Measurements from ENCODE around the gene IRF7. TPM values are rescaled to one million over a fixed set of nuclear protein-coding genes. Genes with fewer than 3 reads are reported as not detected.
A peak's percentile ranks its signal among the peaks of the same experiment; 100 is the strongest.

IRF7 gene
- total and polyA plus RNA-seq, 9 of the 15 experiments (the other 6 are each of a cell fraction or from before 2014, with no cell fraction given), result 0.27 to 7.6 (median 1.8) TPM

GRCh38 chr11:655036-655726 is 39.4 kb upstream of the IRF7 start:
- H3K79me2 ChIP-seq (ENCODE audit: control insufficient read depth, insufficient read depth, low read length), result no peaks in the 10 kb centered on the region; the same call in 2 of the 3 replicates
- 93% methylated on average over 22 of the region's 30 CpGs for WGBS (ENCODE audit: insufficient coverage, low coverage, missing lambda C conversion rate)
- no TSS peak for BruUV-seq (replicated peaks)
- H3K9me3 ChIP-seq (replicated peaks; ENCODE audit: control insufficient read depth, insufficient read depth, low read depth, low read length), result no peaks in the 10 kb centered on the region
- ATAC-seq (no peak; the same call in 2 of the 3 replicates), DNase-seq (ENCODE audit: extremely low read depth in 1 of 4, low spot score in 3 of 4) (peak in 1 of 4 experiments; percentile 6), FAIRE-seq (no peak)
- H3K9me1 ChIP-seq (ENCODE audit: control insufficient read depth, insufficient read depth, low read length), result no peaks in the 10 kb centered on the region
- no peak overlapping the region for H2AFZ ChIP-seq (ENCODE audit: low read depth, low read length)
- H3K4me3 ChIP-seq, result no peak overlapping the region
- H3K27ac ChIP-seq (ENCODE audit: extremely low read depth, low read depth, low read length), result no peak overlapping the region
- in situ Hi-C loops (cut with MboI) (no loop called here), intact Hi-C loops (cut with micrococcal nuclease) (no loop called here)
- no peak overlapping the region for H3K9ac ChIP-seq (ENCODE audit: insufficient read depth in 1 of 2, low read depth in 2 of 2, low read length in 2 of 2)
- ChIA-PET CTCF (ENCODE audit: low intra/inter-chr PET ratio) (no interaction called here), POLR2A (interaction anchor here (0.8 to 1.6 kb wide), 8 partner anchors 9 to 92 kb away, joined by 3 to 6 read pairs (median 4); partner anchors contain the start of gene TALDO1)
- no peaks in the 10 kb centered on the region for H3K27me3 ChIP-seq (ENCODE audit: control insufficient read depth in 2 of 2, insufficient read depth in 2 of 2, low read length in 2 of 2)
- no peak overlapping the region for H3K4me2 ChIP-seq (ENCODE audit: insufficient read depth, low read length)
- no peaks in the 10 kb centered on the region for H4K20me1 ChIP-seq (replicated peaks; ENCODE audit: control insufficient read depth, insufficient read depth, low read length)
- peaks cover 0 to 16% of the 10 kb centered on the region in 2 experiments; a peak in 1 of 5 replicates for H3K4me1 ChIP-seq (replicated peaks in 1 of 2; ENCODE audit: control insufficient read depth in 2 of 2, insufficient read depth in 2 of 2, low read length in 2 of 2)
- H3K36me3 ChIP-seq (ENCODE audit: control insufficient read depth, insufficient read depth, low read length), result peaks cover 81% of the 10 kb centered on the region; the same call in 2 of the 3 replicates
- 0 out of 2 replicates have a peak, but pooled peaks have one; percentile 43 for TF ChIP-seq ZBTB33 (CRISPR knock-in tag; IDR thresholded peaks at IDR 0.05)
- no peak for TF ChIP-seq ZFP91 (CRISPR knock-in tag; IDR thresholded peaks at IDR 0.05)
- peak; percentile 54; the same call in 1 of the 2 replicates for TF ChIP-seq POLR2G (IDR thresholded peaks at IDR 0.05; ENCODE audit: low read depth, low read length)
- no peak for TF ChIP-seq MNT (conservative IDR thresholded peaks at IDR 0.05)
- no peak for TF ChIP-seq HNRNPLL (IDR thresholded peaks at IDR 0.05; ENCODE audit: low read depth, low read length, poor library complexity, severe bottlenecking)
- TF ChIP-seq MEF2D (tag; conservative IDR thresholded peaks at IDR 0.05; ENCODE audit: low read depth), result no peak
- TF ChIP-seq TEAD4 (IDR thresholded peaks at IDR 0.05; ENCODE audit: low read length), result no peak
- no peak for TF ChIP-seq TEAD4 (CRISPR knock-in tag; IDR thresholded peaks at IDR 0.05; ENCODE audit: borderline replicate concordance)
- TF ChIP-seq BCL6 (CRISPR knock-in tag; IDR thresholded peaks at IDR 0.05), result no peak
- TF ChIP-seq NFXL1 (CRISPR knock-in tag; IDR thresholded peaks at IDR 0.05), result no peak
- TF ChIP-seq RBBP5 (IDR thresholded peaks at IDR 0.05; ENCODE audit: borderline replicate concordance, insufficient read depth, low read length, poor library complexity, severe bottlenecking), result no peak
- TF ChIP-seq EHMT2 (IDR thresholded peaks at IDR 0.05), result no peak
- 0 out of 2 replicates have a peak, but pooled peaks have one; percentile 6 for TF ChIP-seq NFE2 (IDR thresholded peaks at IDR 0.05; ENCODE audit: low read depth)
- peak; percentile 52 for TF ChIP-seq MEIS2 (IDR thresholded peaks at IDR 0.05; ENCODE audit: partially characterized antibody)
- no peak for TF ChIP-seq RBM17 (IDR thresholded peaks at IDR 0.05; ENCODE audit: borderline replicate concordance, low read depth, low read length)
- no peak for TF ChIP-seq XRCC3 (IDR thresholded peaks at IDR 0.05)
